KMS-11 (cell line): ENCODE data around the gene C13orf46.

Source experiments
- H2AFZ ChIP-seq: fragments of 200-600 bp; sonication (generic); 2 replicates; pipeline ENCODE4 v1.6.1; 2016; ENCODE audit warnings: antibody characterized with exemption, mixed run types, low read depth
- H3K27ac ChIP-seq: fragments of 200-600 bp; sonication (generic); 2 replicates; pipeline ENCODE4 v1.6.1; 2016; ENCODE audit warnings: mild to moderate bottlenecking, mixed run types
- H3K27me3 ChIP-seq: fragments of 200-600 bp; sonication (generic); 2 replicates; pipeline ENCODE4 v1.6.1; 2017; ENCODE audit warnings: mild to moderate bottlenecking, low read depth, mixed run types, moderate library complexity; ENCODE audit not compliant: insufficient read depth
- H3K36me3 ChIP-seq: fragments of 200-600 bp; sonication (generic); 2 replicates; pipeline ENCODE4 v1.6.1; 2017; ENCODE audit warnings: mild to moderate bottlenecking, mixed run types; ENCODE audit not compliant: insufficient read depth
- H3K4me1 ChIP-seq: fragments of 200-600 bp; sonication (generic); 2 replicates; pipeline ENCODE4 v1.6.1; 2016; ENCODE audit warnings: mild to moderate bottlenecking, low read depth, mixed run types; ENCODE audit not compliant: poor library complexity, severe bottlenecking
- H3K4me2 ChIP-seq: fragments of 200-600 bp; sonication (generic); 2 replicates; pipeline ENCODE4 v1.7.0; 2016; ENCODE audit warnings: mild to moderate bottlenecking, mixed run types
- H3K4me3 ChIP-seq: fragments of 200-600 bp; sonication (generic); IDR thresholded peaks from 2 replicates; pipeline ENCODE4 v1.6.1; 2017; ENCODE audit warnings: low read depth, low read length, mixed read lengths; ENCODE audit not compliant: insufficient read depth
- H3K79me2 ChIP-seq: fragments of 200-600 bp; sonication (generic); 2 replicates; pipeline ENCODE4 v1.6.1; 2016; ENCODE audit warnings: low read depth, mixed run types; ENCODE audit not compliant: insufficient read depth
- H3K9ac ChIP-seq: fragments of 200-600 bp; sonication (generic); 2 replicates; pipeline ENCODE4 v1.6.1; 2016; ENCODE audit warnings: mild to moderate bottlenecking, mixed run types
- H4K20me1 ChIP-seq: fragments of 200-600 bp; sonication (generic); 2 replicates; pipeline ENCODE4 v1.6.1; 2016; ENCODE audit warnings: mild to moderate bottlenecking, mixed run types; ENCODE audit not compliant: insufficient read depth
- CTCF ChIP-seq: fragments of 200-600 bp; sonication (generic); conservative IDR thresholded peaks from 2 replicates; pipeline ENCODE4 v1.6.1; 2017; ENCODE audit warnings: low read depth, mild to moderate bottlenecking, antibody characterized with exemption, low read length, moderate library complexity, mixed read lengths

The C13orf46 gene

GRCh38 chr13:113936166-113936965, 37.5 kb downstream of the C13orf46 start:
- H3K9ac ChIP-seq: no peak overlapping the region
- H3K79me2 ChIP-seq: no peaks in the 10 kb centered on the region
- peaks cover 5% of the 10 kb centered on the region for H3K4me1 ChIP-seq
- no peak for TF ChIP-seq CTCF
- no peaks in the 10 kb centered on the region for H3K36me3 ChIP-seq
- H4K20me1 ChIP-seq: no peaks in the 10 kb centered on the region
- H2AFZ ChIP-seq: no peak overlapping the region
- H3K4me2 ChIP-seq: no peak overlapping the region
- H3K27me3 ChIP-seq: peaks cover 23% of the 10 kb centered on the region; the same call in 1 of the 2 replicates
- H3K4me3 ChIP-seq: no peak overlapping the region
- H3K27ac ChIP-seq: no peak overlapping the region

- Histone ChIP-seq H3K4me1 (peaks cover 13% of the 10 kb centered on the region), H3K27ac (no peak overlapping the region), H3K4me3 (no peak overlapping the region), H3K79me2 (no peaks in the 10 kb centered on the region), H2AFZ (no peak overlapping the region), H3K27me3 (peaks cover 23% of the 10 kb centered on the region; the same call in 1 of the 2 replicates), H3K4me2 (no peak overlapping the region), H4K20me1 (no peaks in the 10 kb centered on the region), H3K36me3 (no peaks in the 10 kb centered on the region), H3K9ac (no peak overlapping the region)
- TF ChIP-seq CTCF: no peak
These were observed 38.7 kb downstream of the C13orf46 start for GRCh38 chr13:113935001-113935844.

- no peak for TF ChIP-seq CTCF
- no peak overlapping the region for H3K9ac ChIP-seq
- H3K4me3 ChIP-seq: no peak overlapping the region
- H3K36me3 ChIP-seq: no peaks in the 10 kb centered on the region
- no peaks in the 10 kb centered on the region for H3K79me2 ChIP-seq
- no peak overlapping the region for H3K27ac ChIP-seq
- H3K27me3 ChIP-seq: peaks cover 23% of the 10 kb centered on the region; the same call in 1 of the 2 replicates
- H3K4me1 ChIP-seq: peaks cover 13% of the 10 kb centered on the region
- no peak overlapping the region for H2AFZ ChIP-seq
- H3K4me2 ChIP-seq: no peak overlapping the region
- no peaks in the 10 kb centered on the region for H4K20me1 ChIP-seq
These were observed 39.3 kb downstream of the C13orf46 start for GRCh38 chr13:113934576-113934975.

GRCh38 chr13:113933901-113934300, 40.0 kb downstream of the C13orf46 start:
- Histone ChIP-seq H3K36me3 (no peaks in the 10 kb centered on the region), H3K27me3 (peaks cover 22% of the 10 kb centered on the region; the same call in 1 of the 2 replicates), H3K27ac (no peak overlapping the region), H3K4me3 (no peak overlapping the region), H3K4me2 (no peak overlapping the region), H3K9ac (no peak overlapping the region), H3K4me1 (peaks cover 13% of the 10 kb centered on the region), H4K20me1 (no peaks in the 10 kb centered on the region), H3K79me2 (no peaks in the 10 kb centered on the region), H2AFZ (no peak overlapping the region)
- no peak for TF ChIP-seq CTCF
